ENCODE data around the gene ACAD10. TPM values are rescaled to one million over a fixed set of nuclear protein-coding genes. Genes with fewer than 3 reads are reported as not detected.
"Not testable (repeated sequence)": the region's sequence is repeated elsewhere in the genome, so short reads cannot be mapped to it uniquely, and the experiment has no call there.

ACAD10 gene
- total RNA-seq, 4 donors from 2014 or later, result 13.9 to 20.4 (median 16.6) TPM

GRCh38 chr12:111761706-111762105 is 75.9 kb downstream of the ACAD10 start:
- H3K4me3 ChIP-seq, result no peak overlapping the region
- intact Hi-C loops (cut with DNase I), result no loop called here
- peaks cover 27 to 48% (median 33%) of the 10 kb centered on the region in 3 donors for H3K4me1 ChIP-seq
- no peak for TF ChIP-seq POLR2A (IDR thresholded peaks at IDR 0.05)
- no peak for TF ChIP-seq CTCF (IDR thresholded peaks at IDR 0.05)
- H3K27ac ChIP-seq, result peak overlapping the region in 1 of 4 donors; percentile 7
- no peaks in the 10 kb centered on the region for H3K9me3 ChIP-seq
- no peaks in the 10 kb centered on the region for H3K27me3 ChIP-seq
- H3K36me3 ChIP-seq, result peaks cover 0 to under 1% (median 0%) of the 10 kb centered on the region in 3 donors
- no peak for DNase-seq
- WGBS, 2 donors, result 58 to 72% methylated on average over 3 of the region's 3 CpGs

- peaks cover 24 to 48% (median 27%) of the 10 kb centered on the region in 3 donors for H3K4me1 ChIP-seq
- H3K36me3 ChIP-seq; DNase-seq; H3K4me3 ChIP-seq; H3K9me3 ChIP-seq; intact Hi-C loops (cut with DNase I); H3K27me3 ChIP-seq; H3K27ac ChIP-seq: not testable (repeated sequence)
- WGBS, 2 donors, result 47 to 72% methylated on average over 10 of the region's 10 CpGs
These were observed 77.7 kb downstream of the ACAD10 start for GRCh38 chr12:111763552-111763951.

- Histone ChIP-seq H3K36me3 (no peaks in the 10 kb centered on the region), H3K9me3 (no peaks in the 10 kb centered on the region), H3K4me1 (peaks cover 21 to 48% (median 24%) of the 10 kb centered on the region in 3 donors), H3K4me3 (no peak overlapping the region), H3K27ac (no peak overlapping the region), H3K27me3 (no peaks in the 10 kb centered on the region)
- TF ChIP-seq CTCF (IDR thresholded peaks at IDR 0.05), result no peak
- TF ChIP-seq POLR2A (IDR thresholded peaks at IDR 0.05), result no peak
- no peak for DNase-seq
- WGBS, 2 donors, result 65 to 68% methylated on average over 6 of the region's 6 CpGs
- intact Hi-C loops (cut with DNase I), result no loop called here
These were observed 78.4 kb downstream of the ACAD10 start for GRCh38 chr12:111764120-111764821.

- intact Hi-C loops (cut with DNase I), result no loop called here
- H3K9me3 ChIP-seq, result no peaks in the 10 kb centered on the region
- TF ChIP-seq POLR2A (IDR thresholded peaks at IDR 0.05) (peak in 2 of 4 donors; percentile 87 to 93), CTCF (IDR thresholded peaks at IDR 0.05) (peak in 1 of 6 experiments; percentile 13)
- no peaks in the 10 kb centered on the region for H3K27me3 ChIP-seq
- H3K4me3 ChIP-seq, result peak within 1 kb of the TSS; percentile 63 to 88 (median 79)
- H3K4me1 ChIP-seq, result peaks cover 21 to 63% (median 37%) of the 10 kb centered on the region in 3 donors
- peaks cover 0 to 9% (median 0%) of the 10 kb centered on the region in 3 donors for H3K36me3 ChIP-seq
- H3K27ac ChIP-seq, result peak within 1 kb of the TSS; percentile 82 to 95 (median 90)
- DNase-seq, result no peak
- WGBS, 2 donors, result 0% methylated on average over 3 to 4 of the region's 73 CpGs
These were observed 80.9 kb downstream of the ACAD10 start, which contains the start of gene ALDH2 for GRCh38 chr12:111766608-111767361. TSS of gene ALDH2 (plus strand) at chr12:111766933. CDS start at chr12:111766983, 50 bp downstream.

- Histone ChIP-seq H3K36me3 (peaks cover 0 to 9% (median 0%) of the 10 kb centered on the region in 3 donors), H3K4me1 (peaks cover 22 to 71% (median 44%) of the 10 kb centered on the region in 3 donors), H3K9me3 (no peaks in the 10 kb centered on the region), H3K27me3 (no peaks in the 10 kb centered on the region), H3K27ac (peak overlapping the region; percentile 82 to 95 (median 90)), H3K4me3 (peak overlapping the region; percentile 63 to 88 (median 79))
- WGBS, 2 donors, result 9 to 12% methylated on average over 15 to 18 of the region's 18 CpGs
- intact Hi-C loops (cut with DNase I), result no loop called here
- DNase-seq, result no peak
- TF ChIP-seq CTCF (IDR thresholded peaks at IDR 0.05) (no peak), POLR2A (IDR thresholded peaks at IDR 0.05) (no peak)
These were observed 81.7 kb downstream of the ACAD10 start for GRCh38 chr12:111767362-111768158.

Measured in esophagus squamous epithelium (tissue), 5 donors.